ENCODE measurements around the gene DNAH11. TPM values are rescaled to one million over a fixed set of nuclear protein-coding genes. Genes with fewer than 3 reads are reported as not detected.

DNAH11 gene
- total and polyA plus RNA-seq, 2 of the 8 experiments (the other 6 are each of a cell fraction or from before 2014, with no cell fraction given), result 1.8 to 4.9 TPM

- Histone ChIP-seq H3K4ac (replicated peaks; ENCODE audit: insufficient read length, low read depth, low read length) (no peak overlapping the region), H4K20me1 (replicated peaks in 1 of 2; ENCODE audit: control insufficient read depth in 1 of 2, insufficient read depth in 2 of 2, low read length in 2 of 2) (no peaks in the 10 kb centered on the region), H3K36me3 (ENCODE audit: control insufficient read depth in 2 of 4, insufficient read depth in 4 of 4, low read length in 3 of 4) (no peaks in the 10 kb centered on the region), H3K4me2 (ENCODE audit: insufficient read depth in 1 of 2, low read depth in 2 of 2, low read length in 2 of 2) (no peak overlapping the region), H3K14ac (ENCODE audit: insufficient read length) (no peak overlapping the region), H3K9me3 (ENCODE audit: insufficient read depth in 2 of 2, low read depth in 1 of 2, low read length in 1 of 2) (no peaks in the 10 kb centered on the region), H2BK20ac (ENCODE audit: low read length) (no peak overlapping the region; the same call in 1 of the 2 replicates), H3K4me3 (ENCODE audit: extremely low read depth in 1 of 4, insufficient read depth in 2 of 4, low read depth in 3 of 4, low read length in 4 of 4) (no peak overlapping the region), H3K27ac (ENCODE audit: low read depth, low read length) (no peak overlapping the region), H3K9ac (replicated peaks in 1 of 4; ENCODE audit: extremely low read depth in 1 of 4, low read depth in 3 of 4, low read length in 3 of 4) (no peak overlapping the region), H4K5ac (ENCODE audit: insufficient read length, low read depth, low read length) (no peak overlapping the region), H2BK12ac (ENCODE audit: low read depth, low read length) (0 out of 2 replicates have a peak overlapping the region, but pooled peaks have one; percentile 4), H2AFZ (ENCODE audit: low read length) (no peak overlapping the region), H3K56ac (replicated peaks; ENCODE audit: insufficient read length, low read depth, low read length) (no peak overlapping the region), H3K27me3 (replicated peaks in 1 of 4; ENCODE audit: control insufficient read depth in 3 of 4, extremely low read depth in 1 of 4, insufficient read depth in 3 of 4, low read length in 3 of 4) (no peaks in the 10 kb centered on the region), H2BK15ac (ENCODE audit: low read length) (no peak overlapping the region), H3K23ac (ENCODE audit: insufficient read length) (no peak overlapping the region), H3K18ac (ENCODE audit: extremely low read depth, low read length) (no peak overlapping the region), H3K4me1 (replicated peaks in 1 of 4; ENCODE audit: control insufficient read depth in 3 of 4, insufficient read depth in 4 of 4, low read length in 3 of 4) (peaks cover 0 to 17% (median 7%) of the 10 kb centered on the region in 4 experiments; a peak in 5 of 7 replicates), H3K79me2 (ENCODE audit: control insufficient read depth in 1 of 2, insufficient read depth in 2 of 2, low read length in 2 of 2) (no peaks in the 10 kb centered on the region), H2BK5ac (ENCODE audit: low read depth, low read length) (peak overlapping the region; percentile 19; the same call in 1 of the 2 replicates), H3K23me2 (ENCODE audit: low read depth, low read length) (no peaks in the 10 kb centered on the region), H4K8ac (ENCODE audit: extremely low read depth, insufficient read depth, low read length) (no peak overlapping the region), H3K79me1 (ENCODE audit: low read depth, low read length) (no peaks in the 10 kb centered on the region), H2AK5ac (ENCODE audit: low read depth, low read length) (no peak overlapping the region), H4K91ac (replicated peaks; ENCODE audit: insufficient read length, low read length) (no peak overlapping the region), H2BK120ac (replicated peaks; ENCODE audit: low read depth, low read length) (no peak overlapping the region)
- DNase-seq (ENCODE audit: low read depth in 1 of 2, low spot score in 2 of 2) (no peak), FAIRE-seq (no peak)
- 74% methylated on average over 5 of the region's 5 CpGs; no CpG with 5 or more reads in 1 of the 2 experiments for WGBS, 2 experiments (ENCODE audit: extremely low coverage in 1 of 2, insufficient coverage in 1 of 2, insufficient read length in 1 of 2, insufficient replicate concordance in 2 of 2, low coverage in 1 of 2, low lambda C conversion rate in 2 of 2, missing lambda C conversion rate in 1 of 2)
- POLR2A ChIA-PET (ENCODE audit: partially characterized antibody), result interaction anchor here (0.5 to 0.6 kb wide), 2 partner anchors 29 to 61 kb away, joined by 3 read pairs; no protein-coding TSS in a partner anchor
- CTCF ChIA-PET (ENCODE audit: partially characterized antibody), result interaction anchor here (0.5 to 4.2 kb wide), 41 partner anchors 8 to 677 kb away, joined by 3 to 47 read pairs (median 5); no protein-coding TSS in a partner anchor
- no peak for TF ChIP-seq CHD2 (IDR thresholded peaks at IDR 0.05; ENCODE audit: low read length)
- TF ChIP-seq JUN (IDR thresholded peaks at IDR 0.05; ENCODE audit: low read depth, low read length), result no peak
- TF ChIP-seq EGR1 (IDR thresholded peaks at IDR 0.05; ENCODE audit: borderline replicate concordance, low read depth, low read length), result no peak
- TF ChIP-seq TCF12 (IDR thresholded peaks at IDR 0.05; ENCODE audit: low read depth, low read length), result no peak
- TF ChIP-seq CREB1 (IDR thresholded peaks at IDR 0.05), result no peak
- TF ChIP-seq SAP30 (IDR thresholded peaks at IDR 0.05; ENCODE audit: insufficient read depth, insufficient replicate concordance, low read length), result no peak
- no peak for TF ChIP-seq CEBPB (IDR thresholded peaks at IDR 0.05; ENCODE audit: low read depth, low read length)
- TF ChIP-seq GABPA (IDR thresholded peaks at IDR 0.05; ENCODE audit: borderline replicate concordance, insufficient read depth, low read length), result no peak
- TF ChIP-seq MAFK (IDR thresholded peaks at IDR 0.05; ENCODE audit: low read depth, low read length), result no peak
- no peak for TF ChIP-seq KDM4A (IDR thresholded peaks at IDR 0.05; ENCODE audit: low read depth, low read length, severe bottlenecking)
- no peak for TF ChIP-seq SRF (IDR thresholded peaks at IDR 0.05; ENCODE audit: low read depth, low read length)
- TF ChIP-seq NRF1 (IDR thresholded peaks at IDR 0.05; ENCODE audit: low read depth, low read length), result no peak
- no peak for TF ChIP-seq TAF1 (IDR thresholded peaks at IDR 0.05; ENCODE audit: low read depth, low read length)
- TF ChIP-seq RAD21 (IDR thresholded peaks at IDR 0.05 in 1 of 2, conservative IDR thresholded peaks at IDR 0.05 in 1 of 2; ENCODE audit: low read depth in 2 of 2, low read length in 2 of 2), result no peak
Measured at GRCh38 chr7:21768279-21768678, 225.4 kb downstream of the DNAH11 start.
